ENCODE results near the gene ARAP2.

DNA sequence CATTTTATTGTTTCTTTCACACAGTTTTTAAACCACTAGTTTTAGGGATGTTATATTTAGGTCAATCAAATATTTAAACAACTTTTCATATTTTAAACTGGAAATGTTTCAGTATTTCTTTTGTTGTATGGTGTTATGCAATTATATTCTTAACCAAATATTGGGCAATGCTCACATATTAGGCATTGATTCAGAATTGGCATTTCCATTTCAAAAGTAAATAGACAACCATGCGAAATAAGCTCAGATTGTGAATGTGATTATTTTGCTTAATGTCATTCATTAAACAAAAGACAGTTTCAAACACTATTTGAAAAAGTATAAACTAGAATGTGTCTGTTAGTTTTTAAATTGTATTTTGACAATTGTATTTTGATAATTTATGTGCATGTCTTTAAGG, 36.9 kb downstream of the ARAP2 start:
- TF ChIP-seq, protein P1, sequence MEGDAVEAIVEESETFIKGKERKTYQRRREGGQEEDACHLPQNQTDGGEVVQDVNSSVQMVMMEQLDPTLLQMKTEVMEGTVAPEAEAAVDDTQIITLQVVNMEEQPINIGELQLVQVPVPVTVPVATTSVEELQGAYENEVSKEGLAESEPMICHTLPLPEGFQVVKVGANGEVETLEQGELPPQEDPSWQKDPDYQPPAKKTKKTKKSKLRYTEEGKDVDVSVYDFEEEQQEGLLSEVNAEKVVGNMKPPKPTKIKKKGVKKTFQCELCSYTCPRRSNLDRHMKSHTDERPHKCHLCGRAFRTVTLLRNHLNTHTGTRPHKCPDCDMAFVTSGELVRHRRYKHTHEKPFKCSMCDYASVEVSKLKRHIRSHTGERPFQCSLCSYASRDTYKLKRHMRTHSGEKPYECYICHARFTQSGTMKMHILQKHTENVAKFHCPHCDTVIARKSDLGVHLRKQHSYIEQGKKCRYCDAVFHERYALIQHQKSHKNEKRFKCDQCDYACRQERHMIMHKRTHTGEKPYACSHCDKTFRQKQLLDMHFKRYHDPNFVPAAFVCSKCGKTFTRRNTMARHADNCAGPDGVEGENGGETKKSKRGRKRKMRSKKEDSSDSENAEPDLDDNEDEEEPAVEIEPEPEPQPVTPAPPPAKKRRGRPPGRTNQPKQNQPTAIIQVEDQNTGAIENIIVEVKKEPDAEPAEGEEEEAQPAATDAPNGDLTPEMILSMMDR (IDR thresholded peaks at IDR 0.05), result no peak
- TF ChIP-seq POLR2A (IDR thresholded peaks at IDR 0.05), result no peak
